SK-N-SH treated with all-trans-retinoic acid at 6 μM for 48 hours (cell line): ENCODE results near the gene NGDN.

Source experiments
- ARNTL ChIP-seq: fragments of 450-650 bp; formaldehyde crosslinking; IDR thresholded peaks from 2 replicates; pipeline ENCODE4 v1.5.0; 2020; ENCODE audit warnings: low read depth, mild to moderate bottlenecking, moderate library complexity, borderline replicate concordance
- BACH2 ChIP-seq: fragments of 250-450 bp; sonication (Bioruptor Pico); IDR thresholded peaks from 2 replicates; pipeline ENCODE4 v1.9.0; 2021; ENCODE audit warnings: mild to moderate bottlenecking, borderline replicate concordance
- GLIS3 ChIP-seq: fragments of 250-450 bp; sonication (Bioruptor Pico); IDR thresholded peaks from 2 replicates; pipeline ENCODE4 v1.5.0; 2020; ENCODE audit warnings: mild to moderate bottlenecking, moderate library complexity
- ISL1 ChIP-seq: fragments of 250-450 bp; sonication (Bioruptor Pico); IDR thresholded peaks from 2 replicates; pipeline ENCODE4 v2.1.2; 2022; ENCODE audit warnings: mild to moderate bottlenecking, moderate library complexity
- TOX ChIP-seq: fragments of 250-450 bp; sonication (Bioruptor Pico); IDR thresholded peaks from 2 replicates; pipeline ENCODE4 v1.8.0; 2021; ENCODE audit warnings: mild to moderate bottlenecking, moderate library complexity, borderline replicate concordance
- ZC3H10 ChIP-seq: fragments of 250-450 bp; sonication (Bioruptor Pico); IDR thresholded peaks from 2 replicates; pipeline ENCODE4 v1.5.1; 2021; ENCODE audit warnings: mild to moderate bottlenecking, moderate library complexity
- ZFP3 ChIP-seq: fragments of 250-450 bp; sonication (Bioruptor Pico); IDR thresholded peaks from 2 replicates; pipeline ENCODE4 v1.5.0; 2020; ENCODE audit warnings: mild to moderate bottlenecking, moderate library complexity
- ZFP30 ChIP-seq: fragments of 450-650 bp; formaldehyde crosslinking; IDR thresholded peaks from 2 replicates; pipeline ENCODE4 v1.5.0; 2022; ENCODE audit warnings: mild to moderate bottlenecking, moderate library complexity
- ZNF565 ChIP-seq: fragments of 450-650 bp; formaldehyde crosslinking; conservative IDR thresholded peaks from 2 replicates; pipeline ENCODE4 v1.5.0; 2020; ENCODE audit warnings: low read depth, mild to moderate bottlenecking, moderate library complexity
- TF ChIP-seq, protein P1 (sequence below): fragments of 250-450 bp; sonication (Bioruptor Pico); IDR thresholded peaks from 2 replicates; pipeline ENCODE4 v1.5.1; 2020; ENCODE audit warnings: low read depth, mild to moderate bottlenecking, moderate library complexity
- TF ChIP-seq, protein P2 (sequence below): fragments of 250-450 bp; sonication (Bioruptor Pico); IDR thresholded peaks from 2 replicates; pipeline ENCODE4 v1.8.0; 2021; ENCODE audit warnings: low read depth, mild to moderate bottlenecking, moderate library complexity, borderline replicate concordance
- TF ChIP-seq, protein P3 (sequence below): fragments of 250-450 bp; sonication (Bioruptor Pico); IDR thresholded peaks from 2 replicates; pipeline ENCODE4 v1.8.0; 2020; ENCODE audit warnings: mild to moderate bottlenecking, moderate library complexity, borderline replicate concordance

DNA sequence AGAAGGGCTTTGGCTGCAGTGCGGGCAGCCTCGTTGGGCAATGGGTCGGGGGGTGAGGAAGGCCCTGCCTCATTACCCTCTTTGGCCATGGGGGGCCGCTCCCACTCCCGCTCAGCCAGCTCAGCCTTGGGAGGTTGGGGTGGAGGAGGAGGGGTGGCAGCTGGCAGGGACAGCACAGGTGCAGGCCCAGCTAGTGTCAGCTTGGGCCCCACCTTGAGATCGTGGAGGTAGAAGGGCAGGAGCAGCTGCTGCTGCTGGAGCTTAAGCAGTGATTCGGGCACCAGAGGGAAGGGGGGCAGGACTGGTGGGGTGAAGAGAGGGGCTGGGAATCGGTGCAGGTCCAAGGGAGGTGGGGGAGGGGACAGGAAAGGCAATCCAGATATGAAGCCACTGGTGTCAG lies 56.1 kb downstream of the NGDN start:
- TF ChIP-seq, protein P1, sequence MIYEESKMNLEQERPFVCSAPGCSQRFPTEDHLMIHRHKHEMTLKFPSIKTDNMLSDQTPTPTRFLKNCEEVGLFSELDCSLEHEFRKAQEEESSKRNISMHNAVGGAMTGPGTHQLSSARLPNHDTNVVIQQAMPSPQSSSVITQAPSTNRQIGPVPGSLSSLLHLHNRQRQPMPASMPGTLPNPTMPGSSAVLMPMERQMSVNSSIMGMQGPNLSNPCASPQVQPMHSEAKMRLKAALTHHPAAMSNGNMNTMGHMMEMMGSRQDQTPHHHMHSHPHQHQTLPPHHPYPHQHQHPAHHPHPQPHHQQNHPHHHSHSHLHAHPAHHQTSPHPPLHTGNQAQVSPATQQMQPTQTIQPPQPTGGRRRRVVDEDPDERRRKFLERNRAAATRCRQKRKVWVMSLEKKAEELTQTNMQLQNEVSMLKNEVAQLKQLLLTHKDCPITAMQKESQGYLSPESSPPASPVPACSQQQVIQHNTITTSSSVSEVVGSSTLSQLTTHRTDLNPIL (CRISPR knock-in tag), result no peak
- TF ChIP-seq BACH2 (CRISPR knock-in tag), result no peak
- TF ChIP-seq, protein P2, sequence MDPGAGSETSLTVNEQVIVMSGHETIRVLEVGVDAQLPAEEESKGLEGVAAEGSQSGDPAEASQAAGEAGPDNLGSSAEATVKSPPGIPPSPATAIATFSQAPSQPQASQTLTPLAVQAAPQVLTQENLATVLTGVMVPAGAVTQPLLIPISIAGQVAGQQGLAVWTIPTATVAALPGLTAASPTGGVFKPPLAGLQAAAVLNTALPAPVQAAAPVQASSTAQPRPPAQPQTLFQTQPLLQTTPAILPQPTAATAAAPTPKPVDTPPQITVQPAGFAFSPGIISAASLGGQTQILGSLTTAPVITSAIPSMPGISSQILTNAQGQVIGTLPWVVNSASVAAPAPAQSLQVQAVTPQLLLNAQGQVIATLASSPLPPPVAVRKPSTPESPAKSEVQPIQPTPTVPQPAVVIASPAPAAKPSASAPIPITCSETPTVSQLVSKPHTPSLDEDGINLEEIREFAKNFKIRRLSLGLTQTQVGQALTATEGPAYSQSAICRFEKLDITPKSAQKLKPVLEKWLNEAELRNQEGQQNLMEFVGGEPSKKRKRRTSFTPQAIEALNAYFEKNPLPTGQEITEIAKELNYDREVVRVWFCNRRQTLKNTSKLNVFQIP (CRISPR knock-in tag), result no peak
- TF ChIP-seq ZC3H10, result no peak
- TF ChIP-seq ZFP3 (CRISPR knock-in tag), result no peak
- TF ChIP-seq ARNTL (CRISPR knock-in tag), result no peak
- no peak for TF ChIP-seq ISL1 (CRISPR knock-in tag)
- no peak for TF ChIP-seq ZFP30 (CRISPR knock-in tag)
- TF ChIP-seq GLIS3 (CRISPR knock-in tag), result no peak
- TF ChIP-seq ZNF565 (CRISPR knock-in tag), result no peak
- TF ChIP-seq, protein P3, sequence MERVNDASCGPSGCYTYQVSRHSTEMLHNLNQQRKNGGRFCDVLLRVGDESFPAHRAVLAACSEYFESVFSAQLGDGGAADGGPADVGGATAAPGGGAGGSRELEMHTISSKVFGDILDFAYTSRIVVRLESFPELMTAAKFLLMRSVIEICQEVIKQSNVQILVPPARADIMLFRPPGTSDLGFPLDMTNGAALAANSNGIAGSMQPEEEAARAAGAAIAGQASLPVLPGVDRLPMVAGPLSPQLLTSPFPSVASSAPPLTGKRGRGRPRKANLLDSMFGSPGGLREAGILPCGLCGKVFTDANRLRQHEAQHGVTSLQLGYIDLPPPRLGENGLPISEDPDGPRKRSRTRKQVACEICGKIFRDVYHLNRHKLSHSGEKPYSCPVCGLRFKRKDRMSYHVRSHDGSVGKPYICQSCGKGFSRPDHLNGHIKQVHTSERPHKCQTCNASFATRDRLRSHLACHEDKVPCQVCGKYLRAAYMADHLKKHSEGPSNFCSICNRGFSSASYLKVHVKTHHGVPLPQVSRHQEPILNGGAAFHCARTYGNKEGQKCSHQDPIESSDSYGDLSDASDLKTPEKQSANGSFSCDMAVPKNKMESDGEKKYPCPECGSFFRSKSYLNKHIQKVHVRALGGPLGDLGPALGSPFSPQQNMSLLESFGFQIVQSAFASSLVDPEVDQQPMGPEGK (CRISPR knock-in tag), result no peak
- no peak for TF ChIP-seq TOX (CRISPR knock-in tag)
